NCI-H1048 (cell line): Measurements from ENCODE around the gene CHEK1.
A peak's percentile ranks its signal among the peaks of the same experiment; 100 is the strongest.
"Not testable (repeated sequence)": the region's sequence is repeated elsewhere in the genome, so short reads cannot be mapped to it uniquely, and the experiment has no call there.

ENCODE experiments used
- DNase-seq: peaks from one replicate; lab custom pipeline; 2025; lab: John Stamatoyannopoulos, UW

Gene CHEK1

DNA sequence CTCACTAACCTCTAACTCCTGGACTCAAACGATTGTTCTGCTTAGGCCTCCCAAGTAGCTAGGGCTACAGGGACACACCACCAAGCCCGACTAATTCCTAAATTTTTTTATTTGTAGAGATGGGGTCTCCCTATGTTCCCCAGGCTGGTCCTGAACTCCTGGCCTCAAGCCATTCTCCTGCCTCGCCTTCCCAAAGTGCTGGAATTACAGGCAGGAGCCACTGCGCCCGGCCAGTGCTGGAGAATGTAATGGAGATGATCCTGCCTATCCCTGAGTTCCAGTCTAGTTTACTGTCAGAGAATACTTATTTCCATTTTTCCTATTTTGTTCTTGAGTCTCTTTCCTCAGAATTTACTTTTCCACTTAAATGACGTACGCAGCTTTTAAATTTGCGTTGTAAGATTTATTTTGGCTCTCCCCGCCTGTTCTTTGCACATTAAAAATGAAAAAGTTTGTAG, at the start of gene CHEK1:
CHEK1 (plus strand) TSS at position 408 of the 458 bp plus-strand sequence. CDS start 1,606 bp downstream, outside the sequence.
- no peak for DNase-seq

DNA sequence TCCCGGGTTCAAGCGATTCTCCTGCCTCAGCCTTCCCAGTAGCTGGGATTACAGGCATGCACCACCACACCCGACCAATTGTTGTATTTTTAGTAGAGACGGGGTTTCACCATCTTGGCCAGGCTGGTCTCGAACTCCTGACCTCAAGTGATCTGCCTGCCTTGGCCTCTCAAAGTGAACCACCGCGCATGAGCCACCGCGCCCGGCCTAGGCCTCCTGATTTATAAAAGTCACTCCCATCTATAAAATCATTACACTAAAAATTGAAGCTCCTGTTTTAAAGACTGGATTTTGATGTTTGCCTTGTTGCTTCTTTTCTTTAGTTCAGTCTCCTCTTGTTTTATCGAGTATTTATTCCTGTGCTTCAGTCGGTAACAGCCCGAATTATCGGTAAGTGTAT, 47.8 kb upstream of the CHEK1 start:
- not testable (repeated sequence) for DNase-seq

DNA sequence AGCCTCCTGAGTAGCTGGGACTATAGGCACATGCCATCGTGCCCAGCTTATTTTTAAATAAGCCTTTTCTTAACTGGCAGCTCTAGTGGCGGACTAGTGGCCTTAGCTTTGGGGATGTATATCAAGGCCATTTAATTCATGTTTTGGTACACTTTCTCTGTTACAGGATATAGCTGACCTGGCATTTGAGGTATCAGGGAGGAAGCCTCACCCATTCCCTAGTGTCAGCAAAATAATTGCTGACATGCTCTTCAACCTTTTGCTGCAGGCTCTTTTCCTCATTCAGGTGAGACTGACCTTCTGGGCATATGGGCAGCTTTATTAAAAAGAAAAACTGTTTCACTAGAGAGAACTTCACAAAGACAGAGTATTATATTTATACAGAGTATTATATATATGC, 46.2 kb upstream of the CHEK1 start:
- no peak for DNase-seq

DNA sequence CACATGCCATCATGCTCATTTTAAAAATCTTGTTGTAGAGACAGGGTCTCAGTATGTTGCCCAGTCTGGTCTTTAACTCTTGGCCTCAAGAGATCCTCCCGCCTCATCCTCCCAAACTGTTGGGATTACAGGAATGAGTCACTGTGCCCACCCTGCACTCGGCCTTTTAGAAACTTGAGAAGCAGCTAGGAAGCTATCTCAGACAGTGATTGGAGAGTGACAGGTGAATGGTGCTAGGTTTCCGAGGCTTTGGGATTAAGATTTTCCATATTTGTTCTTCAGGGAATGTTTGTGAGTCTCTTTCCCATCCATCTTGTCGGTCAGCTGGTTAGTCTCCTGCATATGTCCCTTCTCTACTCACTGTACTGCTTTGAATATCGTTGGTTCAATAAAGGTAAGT, 45.2 kb upstream of the CHEK1 start:
- no peak for DNase-seq

DNA sequence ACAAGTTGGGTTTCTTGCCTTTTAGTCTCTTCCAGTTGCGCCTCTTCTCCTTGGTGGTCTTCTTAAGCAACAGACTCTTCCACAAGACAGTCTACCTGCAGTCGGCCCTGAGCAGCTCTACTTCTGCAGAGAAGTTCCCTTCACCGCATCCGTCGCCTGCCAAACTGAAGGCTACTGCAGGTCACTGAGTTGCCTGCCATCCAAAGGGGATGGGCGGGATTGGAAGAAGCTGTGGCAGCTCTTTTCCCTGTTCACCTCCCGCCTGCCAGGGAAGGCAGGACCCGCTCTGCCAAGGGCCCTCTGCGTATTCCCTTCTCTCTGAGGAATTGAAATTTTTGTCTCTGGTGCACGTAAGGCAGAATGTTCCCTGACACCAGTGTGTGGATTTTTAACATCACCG, 41.5 kb upstream of the CHEK1 start:
- no peak for DNase-seq

DNA sequence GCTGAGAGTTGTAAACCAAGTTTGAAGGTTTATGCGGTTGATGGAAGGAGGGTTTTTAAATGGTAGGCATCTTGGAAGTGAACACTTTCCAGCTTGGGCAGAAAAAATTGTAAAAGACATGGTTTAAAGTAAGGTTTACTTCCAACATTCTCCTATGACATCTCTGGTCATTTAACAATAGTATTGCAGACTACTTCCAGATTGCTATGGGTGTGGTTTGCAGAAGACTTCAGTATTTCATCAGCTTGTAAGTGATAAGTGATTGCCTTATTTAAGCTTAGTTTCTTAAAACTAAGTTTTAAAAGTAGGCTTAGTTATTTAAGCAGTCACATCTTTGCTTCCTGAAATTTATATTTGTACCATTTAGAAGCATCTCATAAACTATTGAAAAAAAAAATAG, 39.5 kb upstream of the CHEK1 start:
- DNase-seq: no peak

DNA sequence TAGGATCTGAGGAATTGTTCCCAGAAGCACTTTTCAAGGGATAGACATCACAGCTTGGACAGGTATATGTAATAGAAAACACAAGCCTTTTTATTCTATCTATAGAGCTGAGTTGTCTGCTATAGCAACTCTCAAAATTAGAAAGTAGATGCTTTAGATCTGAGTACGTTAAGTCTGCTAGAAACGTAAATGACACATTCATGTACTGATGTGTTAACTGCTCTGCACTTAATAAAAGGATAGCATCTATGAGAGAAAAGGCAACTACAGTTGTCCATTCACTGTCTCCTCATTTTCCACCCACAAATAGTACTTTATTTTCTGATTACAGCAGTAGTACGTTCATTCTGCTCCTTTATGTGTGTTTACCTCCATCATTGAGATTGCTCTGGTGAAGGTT, 38.3 kb upstream of the CHEK1 start:
- no peak for DNase-seq

DNA sequence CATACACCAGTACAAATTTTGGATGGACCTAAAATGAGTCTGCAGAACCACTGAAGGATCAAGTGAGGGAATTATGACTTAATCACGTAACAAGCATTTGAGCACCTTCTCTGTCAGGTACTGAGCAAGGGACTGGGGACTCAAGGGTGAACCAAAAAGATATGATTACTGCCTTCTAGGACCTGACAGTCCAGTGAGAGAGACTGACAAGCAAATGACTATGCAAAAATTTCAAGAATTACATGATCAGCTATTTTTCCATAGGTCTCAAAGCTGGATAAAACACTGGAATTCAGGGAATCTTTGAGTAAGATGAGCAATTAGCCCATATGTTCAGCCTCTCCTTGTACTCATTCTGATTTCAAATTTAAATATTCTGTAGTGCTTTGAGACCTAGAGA, 37.5 kb upstream of the CHEK1 start:
- DNase-seq: no peak

DNA sequence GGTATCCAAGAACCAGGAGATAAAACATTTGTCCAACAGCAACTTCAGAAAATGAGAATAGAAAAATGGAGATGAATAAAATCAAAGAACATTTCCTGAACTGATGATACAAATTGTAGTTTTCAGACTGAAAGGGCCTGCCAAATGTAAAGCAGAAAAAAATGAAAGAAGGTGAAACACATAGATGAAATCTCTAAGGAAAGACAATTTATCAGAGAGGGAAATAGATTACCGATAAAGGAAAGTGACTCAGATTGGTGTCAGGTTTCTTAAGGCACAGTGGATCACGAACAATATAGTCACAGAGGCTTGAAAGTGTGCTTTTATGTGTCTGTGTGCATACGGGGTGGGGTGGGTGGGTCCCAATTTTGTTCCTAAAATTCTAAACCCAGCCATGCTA, 36.5 kb upstream of the CHEK1 start:
- no peak for DNase-seq

DNA sequence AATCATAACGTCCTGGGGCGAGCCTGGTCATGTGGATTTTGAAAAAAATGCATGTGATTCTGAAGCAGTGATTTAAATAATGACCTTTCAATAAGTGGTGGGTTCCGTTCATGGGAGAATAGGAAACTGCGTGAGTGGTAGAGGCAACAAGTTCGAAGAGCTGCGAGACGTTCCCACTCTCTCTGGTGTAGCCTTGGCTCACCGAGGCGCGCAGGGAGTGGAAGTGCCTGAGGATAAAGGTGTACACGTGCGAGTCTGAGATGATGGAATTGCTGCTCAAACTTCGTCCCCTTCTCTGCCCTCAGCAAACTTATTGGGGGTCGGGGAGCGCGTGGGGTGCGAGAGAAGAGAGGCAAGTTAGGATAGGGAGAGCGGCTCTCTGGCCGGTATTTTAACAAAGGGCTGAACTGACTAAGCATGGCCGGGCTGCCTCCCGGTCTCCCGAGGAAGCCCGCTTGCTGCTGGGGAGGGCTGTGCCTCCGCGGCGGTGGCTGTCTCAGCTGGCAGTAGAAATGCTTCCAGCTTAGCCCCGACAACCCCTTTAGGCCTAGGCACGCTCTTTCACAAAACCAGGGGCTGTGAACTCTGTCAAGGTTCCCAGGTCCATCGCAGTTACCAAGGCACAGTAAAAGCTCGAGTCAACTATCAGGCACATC, 33.2 kb upstream of the CHEK1 start:
- no peak for DNase-seq

DNA sequence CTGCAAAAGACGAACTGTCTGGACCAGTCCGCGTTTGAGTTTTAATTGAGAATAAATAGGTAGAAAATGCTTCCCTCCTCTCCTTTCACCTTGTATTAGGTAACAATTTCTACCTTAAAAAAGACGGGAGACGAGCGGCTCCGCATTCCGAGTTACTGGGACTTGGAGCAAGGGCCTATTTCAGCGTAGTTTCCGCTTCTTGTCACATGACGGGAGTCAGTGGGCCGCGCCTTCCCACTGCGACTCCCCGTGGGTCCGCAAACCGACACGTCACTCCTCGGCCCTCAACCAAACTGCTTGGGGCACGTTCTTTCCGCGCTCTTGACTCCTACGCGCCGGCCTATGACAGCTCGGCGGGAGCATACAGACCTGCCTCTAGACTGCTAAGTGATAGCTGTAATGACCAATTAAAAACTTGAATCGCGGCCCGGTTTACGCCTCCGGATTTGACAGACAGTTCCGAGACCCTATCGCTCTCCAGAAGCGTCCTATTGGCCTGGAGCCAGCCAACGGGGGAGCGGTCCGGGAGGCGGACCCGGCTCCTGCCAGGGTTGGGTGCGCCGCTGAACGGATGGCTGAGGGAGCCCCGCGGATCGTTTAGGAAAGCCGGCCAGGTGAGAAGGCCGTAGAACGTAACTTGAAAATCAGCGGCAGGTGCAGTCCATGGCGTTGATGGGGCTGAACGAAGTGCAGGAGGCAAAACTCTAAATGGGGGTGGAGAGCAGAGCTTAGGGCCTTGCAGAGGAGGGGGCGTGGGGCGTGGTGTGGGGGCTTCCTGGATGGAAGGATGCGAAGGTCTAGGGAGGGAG, 32.5 kb upstream of the CHEK1 start, which contains the start of gene STT3A:
STT3A (plus strand) TSS at position 548 of the 809 bp plus-strand sequence. CDS start 3,064 bp downstream, outside the sequence.
- peak; percentile 95 for DNase-seq

DNA sequence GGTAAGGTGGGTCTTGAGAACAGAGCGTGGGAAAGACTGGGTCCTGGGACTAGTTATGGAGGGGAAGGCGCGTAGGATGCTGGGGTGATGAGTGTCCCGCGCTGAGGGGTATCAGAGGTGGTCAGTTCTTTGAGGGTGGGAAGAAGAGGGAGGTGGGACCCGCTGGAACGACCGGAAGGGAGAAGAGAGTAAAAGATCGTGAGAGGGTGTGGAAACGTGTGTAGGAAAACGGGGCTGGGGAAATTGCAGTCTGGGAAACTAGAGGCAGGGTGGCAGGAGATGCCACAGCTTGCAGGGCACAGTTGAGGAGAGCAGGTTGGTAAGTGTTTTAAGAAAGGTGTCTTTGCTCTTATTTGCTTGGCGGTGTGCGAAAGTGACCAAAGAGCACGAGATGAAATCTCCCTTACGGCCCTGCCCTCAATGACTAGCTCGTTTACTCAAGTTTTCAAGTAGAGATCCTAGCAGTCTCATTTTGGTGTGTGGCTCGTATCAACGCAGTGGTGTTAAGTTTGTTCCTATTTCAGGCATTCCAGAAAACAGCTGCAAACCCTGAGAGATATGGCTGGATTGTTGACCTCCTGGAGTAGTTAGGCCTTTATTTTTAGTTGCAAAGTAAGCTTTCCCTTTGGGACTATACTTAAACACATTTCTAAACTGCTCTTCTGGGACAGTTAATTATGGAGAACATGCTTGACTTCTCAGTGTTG, 31.7 kb upstream of the CHEK1 start:
- no peak for DNase-seq

DNA sequence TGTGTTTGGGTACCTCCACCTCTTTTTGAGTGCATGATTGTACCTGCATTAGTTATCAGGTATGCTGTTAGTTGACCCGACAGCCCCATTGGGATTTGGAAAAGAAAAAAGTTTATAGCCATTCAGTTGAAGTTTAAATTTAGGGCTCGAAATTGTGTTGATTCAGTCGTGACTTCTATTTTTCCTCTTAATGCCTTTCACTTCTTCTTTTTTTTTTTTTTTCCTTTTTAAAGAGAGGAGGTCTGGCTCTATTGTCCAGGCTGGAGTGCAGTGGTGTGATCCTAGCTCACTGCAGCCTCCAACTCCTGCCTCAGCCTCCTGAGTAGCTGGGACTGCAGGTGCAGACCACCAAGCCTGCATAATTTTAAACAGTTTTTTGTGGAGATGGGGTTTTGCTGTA, 30.0 kb upstream of the CHEK1 start:
- no peak for DNase-seq

DNA sequence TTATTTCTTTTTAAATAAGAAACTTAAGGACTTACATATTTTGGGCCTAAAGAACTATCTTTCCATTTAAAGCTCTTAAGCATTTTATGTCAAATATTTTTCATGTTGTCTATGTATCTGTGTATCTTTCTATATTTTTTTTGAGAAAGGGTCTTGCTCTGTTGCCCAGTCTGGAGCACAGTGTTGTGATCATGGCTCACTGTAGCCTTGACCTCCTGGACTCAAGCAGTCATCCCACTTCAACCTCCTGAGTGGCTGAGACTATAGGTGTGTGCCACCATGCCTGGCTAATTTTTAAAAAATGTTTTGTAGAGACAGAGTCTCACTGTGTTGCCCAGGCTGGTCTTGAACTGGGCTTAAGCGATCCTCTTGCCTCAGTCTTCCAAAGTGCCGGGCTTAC, 24.3 kb upstream of the CHEK1 start:
- DNase-seq: no peak

DNA sequence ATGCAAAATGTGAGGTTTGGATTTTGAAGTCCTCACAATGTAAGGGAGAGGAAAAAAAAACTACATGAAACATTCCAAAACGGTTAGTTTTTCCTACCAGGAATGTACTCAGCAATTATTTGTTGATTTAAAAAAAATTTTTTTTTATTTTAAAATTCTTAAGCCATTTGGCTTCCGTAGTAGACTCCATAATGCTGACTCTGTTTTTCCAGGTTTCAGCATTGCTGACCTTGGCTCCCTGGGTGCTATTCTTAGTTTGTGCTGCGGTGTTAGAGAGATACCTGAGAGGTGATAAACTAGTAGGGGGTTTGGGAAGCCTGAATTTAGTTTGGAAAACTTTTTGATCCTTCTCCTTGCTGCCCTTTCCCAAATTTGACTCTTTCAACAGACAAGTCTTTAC, 21.8 kb upstream of the CHEK1 start:
- DNase-seq: no peak

DNA sequence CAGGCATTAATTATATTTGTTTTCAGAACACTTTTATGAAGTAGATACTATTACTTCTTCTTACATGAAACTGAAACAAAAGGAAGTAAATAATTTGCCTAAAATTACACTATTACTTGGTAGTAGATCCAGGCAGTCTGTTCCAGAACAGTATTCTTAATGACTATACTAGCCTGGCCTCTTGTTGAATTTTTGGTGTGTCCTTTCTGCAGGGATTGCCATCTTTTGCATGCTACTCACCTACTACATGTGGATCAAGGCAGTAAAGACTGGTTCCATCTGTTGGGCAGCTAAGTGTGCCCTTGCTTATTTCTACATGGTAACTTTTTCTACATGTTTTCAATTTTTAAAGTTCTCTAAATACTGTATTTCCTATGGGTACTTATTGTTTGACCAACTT, 19.5 kb upstream of the CHEK1 start:
- no peak for DNase-seq

DNA sequence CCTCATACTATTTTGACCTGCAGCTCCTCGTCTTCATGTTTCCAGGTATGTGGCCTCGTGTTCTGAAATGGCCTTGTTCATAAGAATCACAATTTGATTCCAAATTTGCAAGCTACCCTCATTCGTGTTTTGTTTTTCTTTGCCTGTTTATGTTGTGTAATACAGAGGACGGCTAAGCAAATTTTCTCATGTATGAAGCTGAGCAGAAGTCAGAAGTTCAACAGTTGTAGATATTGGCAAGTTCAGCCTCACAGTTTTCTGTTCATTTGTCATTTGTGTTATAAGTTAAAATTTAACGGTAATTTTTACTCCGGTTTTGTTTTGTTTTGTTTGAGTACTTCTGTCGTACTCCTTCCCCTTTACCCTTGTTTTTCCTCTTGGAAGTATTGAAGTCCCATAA, 15.4 kb upstream of the CHEK1 start:
- DNase-seq: no peak

DNA sequence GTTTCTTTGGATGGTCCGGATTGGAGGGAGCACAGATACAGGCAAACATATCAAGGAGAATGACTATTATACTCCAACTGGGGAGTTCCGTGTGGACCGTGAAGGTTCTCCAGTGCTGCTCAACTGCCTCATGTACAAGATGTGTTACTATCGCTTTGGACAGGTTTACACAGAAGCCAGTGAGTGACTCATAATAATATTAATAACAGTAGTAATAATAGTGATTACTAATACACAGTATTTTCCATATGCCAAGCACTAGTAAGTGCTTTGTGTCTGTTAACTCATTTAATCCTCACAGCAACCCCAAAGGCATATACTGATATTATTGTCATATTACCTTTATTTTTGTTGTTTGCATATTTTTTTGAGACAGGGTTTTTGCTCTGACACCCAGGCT, 6.6 kb upstream of the CHEK1 start:
- no peak for DNase-seq

DNA sequence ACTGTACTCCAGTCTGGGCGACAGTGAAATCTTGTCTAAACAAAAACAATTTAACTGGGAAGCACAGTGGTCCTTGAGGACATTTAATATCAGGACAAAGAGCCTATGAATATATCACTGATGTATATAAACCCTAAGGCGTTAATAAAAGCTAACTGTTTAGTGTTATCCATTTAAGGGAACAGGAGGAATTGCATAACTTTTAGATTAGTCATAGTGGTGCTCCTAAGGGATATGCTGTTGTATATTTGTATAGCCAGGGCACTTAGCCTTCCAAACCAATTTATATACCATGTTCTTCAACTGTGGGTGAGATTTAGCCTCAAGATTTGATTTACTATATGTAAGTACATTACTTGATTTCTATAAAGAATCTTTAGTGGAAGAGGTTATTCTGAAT, 3.0 kb upstream of the CHEK1 start:
- DNase-seq: no peak

DNA sequence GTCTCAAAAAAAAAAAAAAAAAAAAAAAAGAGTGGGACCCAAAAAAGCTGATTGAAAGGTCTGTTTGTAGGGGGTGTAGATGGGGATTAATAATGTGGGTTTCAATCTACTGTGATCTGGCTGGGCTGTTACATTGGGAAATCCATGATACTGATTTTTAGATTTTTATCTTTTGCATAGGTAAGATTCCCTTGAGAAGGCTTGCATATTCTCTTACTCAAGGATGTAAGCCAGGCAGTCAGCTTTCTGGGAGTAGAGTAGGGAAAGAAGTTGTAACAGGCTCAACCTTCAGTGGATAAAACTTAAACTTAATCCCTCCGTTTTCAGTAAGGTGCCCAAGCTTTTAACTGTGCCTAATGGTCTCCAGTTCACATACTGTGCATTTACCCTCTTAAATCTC, 1.9 kb upstream of the CHEK1 start:
- no peak for DNase-seq

DNA sequence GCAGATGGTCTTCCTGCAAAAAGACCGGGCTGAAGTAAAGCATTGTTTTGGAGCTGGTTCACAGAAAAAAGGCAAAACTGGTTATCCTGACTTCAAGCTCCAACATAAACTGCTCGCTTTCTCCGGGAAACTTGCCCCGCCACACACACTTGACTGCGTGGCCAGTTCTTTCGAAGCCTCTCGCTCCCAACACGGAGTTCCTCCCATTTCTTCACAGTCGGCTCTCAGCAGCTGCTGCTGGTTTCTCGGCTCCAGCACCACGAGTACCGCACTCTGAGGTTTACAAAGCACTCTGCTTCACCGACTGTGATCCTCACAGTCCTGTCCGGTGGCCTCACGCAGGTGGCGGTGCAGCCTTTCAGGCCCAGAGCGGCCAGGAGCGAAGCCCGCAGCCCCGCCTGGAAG, 264 bp downstream of the CHEK1 start:
- no peak for DNase-seq

DNA sequence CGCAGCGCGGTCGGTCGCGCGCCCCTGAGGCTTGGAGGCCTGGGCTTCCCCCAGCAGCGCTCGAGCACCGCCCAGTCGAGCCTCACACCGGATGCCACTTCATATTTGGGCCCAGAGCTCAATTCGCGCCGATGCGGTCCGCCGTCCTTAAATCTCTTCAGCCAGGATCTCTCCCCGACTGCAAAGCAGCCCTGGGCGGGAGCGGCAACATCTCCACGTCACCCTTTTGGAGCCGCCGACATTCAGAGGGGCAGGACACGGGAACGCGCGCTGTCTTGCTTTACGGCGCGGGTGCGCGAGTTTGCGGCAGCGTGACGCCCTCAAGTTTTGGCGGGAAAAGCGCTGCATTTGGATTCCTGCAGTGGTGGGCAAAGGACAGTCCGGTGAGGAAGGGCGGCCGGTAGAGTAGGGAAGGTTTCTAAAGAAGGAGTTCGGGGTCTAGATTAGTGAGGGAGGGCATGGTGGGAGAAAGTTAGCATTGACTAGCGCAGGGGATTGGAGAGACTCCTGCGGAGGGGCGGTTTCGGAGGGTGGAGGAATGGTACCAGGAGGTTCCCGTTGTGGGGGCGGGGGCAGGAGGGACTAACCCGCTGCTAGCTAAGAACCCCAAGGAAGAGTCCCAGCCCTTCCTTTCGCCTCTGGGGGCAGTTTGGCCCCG, 796 bp downstream of the CHEK1 start:
- peak; percentile 82 for DNase-seq
